Psoas muscle (tissue), 8 donors: ENCODE data around the gene LHX8. TPM values are rescaled to one million over a fixed set of nuclear protein-coding genes. Genes with fewer than 3 reads are reported as not detected.

Source experiments
- ATAC-seq, 4 donors: fragments of 200-7000 bp; cut with Tn5 transposase; one replicate each; pipeline ENCODE4 v1.9.1; 2020; ENCODE audit warnings: moderate library complexity in 3 of 4, mild to moderate bottlenecking in 2 of 4
- DNase-seq, 2 donors: peaks; one replicate each; pipeline ENCODE4 v3.0.0-alpha.2; 2020
- H3K27ac ChIP-seq: fragments of 200-600 bp; one replicate; pipeline ENCODE4 v1.8.0; 2022
- H3K27me3 ChIP-seq, 3 donors: fragments of 200-600 bp in 1 of 3; one replicate each; pipeline versions ENCODE4 v1.6.1 to v1.8.0; 2013 to 2022; ENCODE audit warnings: low read length in 2 of 3, mild to moderate bottlenecking in 2 of 3, moderate library complexity in 1 of 3; ENCODE audit not compliant: insufficient read depth in 3 of 3
- H3K36me3 ChIP-seq, 2 donors: fragments of 200-600 bp in 1 of 2; one replicate each; pipeline versions ENCODE4 v1.6.1 to v1.8.0; 2013 to 2022; ENCODE audit warnings: low read depth in 1 of 2, mild to moderate bottlenecking in 1 of 2, moderate library complexity in 1 of 2; ENCODE audit not compliant: insufficient read depth in 1 of 2
- H3K4me1 ChIP-seq: fragments of 200-600 bp; one replicate; pipeline ENCODE4 v1.8.0; 2022
- H3K4me3 ChIP-seq: fragments of 200-600 bp; one replicate; pipeline ENCODE4 v1.8.0; 2022; ENCODE audit warnings: mild to moderate bottlenecking
- H3K9me3 ChIP-seq: fragments of 200-600 bp; one replicate; pipeline ENCODE4 v1.8.0; 2022
- CTCF ChIP-seq: fragments of 200-600 bp; IDR thresholded peaks from one replicate; pipeline ENCODE4 v1.8.0; 2022; ENCODE audit warnings: antibody characterized with exemption
- WGBS, 3 donors: extraction: QIAGEN DNeasy Blood & Tissue Kit; methylation state at CpG; one replicate each; pipeline versions ENCODE4 v1.1.6 to v1.1.7; 2013; 5-methylcytosine and 5-hydroxymethylcytosine counted together
- intact Hi-C, 2 donors: fragments of 100-400 bp; cut with DNase I; formaldehyde crosslinking; loops; one replicate each; pipeline versions ENCODE4 v1.11.0 to v1.14.2; 2022
- polyA plus RNA-seq, 3 donors: library from polyadenylated mRNA; stranded (reverse); fragments of 200-250 nt; gene quantifications; one replicate each; pipeline ENCODE4 v1.2.3, GENCODE V29; 2013
- total RNA-seq, 4 donors: library from RNA; stranded (reverse); fragmentation: NEBNext Ultra II Directional in 2 of 4; extraction: Animal tissue kit (Norgen Biotek cat#: 25700) in 2 of 4; gene quantifications; one replicate each; pipeline versions ENCODE4 v1.2.1 to v1.2.4, GENCODE V29; 2021 to 2023
- donor health status: healthy with polysubstance abuse.
- donor health status: DM: no; HTN: no; CAD: no; lungs with moderate emphysema.
- donor health status: Bipolar disorder and iron deficiency.
- donor health status: healthy.
- donor health status: DM: yes; HTN: yes; CAD: no.
- donor health status: DM: no; HTN: no; CAD: no.
- donor health status: DM: no; HTN: no; CAD: no.
- donor health status: DM: yes; HTN: yes; CAD: no.

The LHX8 gene
- total and polyA plus RNA-seq, 7 donors, result not detected

- ATAC-seq, result no peak
These were observed 1.5 kb downstream of the LHX8 start for GRCh38 chr1:75135573-75136194.

GRCh38 chr1:75136195-75136815, 2.1 kb downstream of the LHX8 start:
- Histone ChIP-seq H3K27ac (no peak overlapping the region), H3K27me3 (peaks cover 4 to 95% (median 39%) of the 10 kb centered on the region in 3 donors), H3K4me3 (peak overlapping the region; percentile 50), H3K9me3 (no peaks in the 10 kb centered on the region), H3K4me1 (no peaks in the 10 kb centered on the region), H3K36me3 (no peaks in the 10 kb centered on the region)
- intact Hi-C loops, result no loop called here
- WGBS, 3 donors, result 2 to 3% (median 3%) methylated on average over 42 to 64 of the region's 64 CpGs
- TF ChIP-seq CTCF, result no peak
- DNase-seq (no peak), ATAC-seq (peak in 1 of 4 donors; percentile 42)

More at GRCh38 chr1:75135573-75136194, 1.5 kb downstream of the LHX8 start:
- Histone ChIP-seq H3K36me3 (no peaks in the 10 kb centered on the region), H3K27me3 (peaks cover 4 to 98% (median 44%) of the 10 kb centered on the region in 3 donors), H3K9me3 (no peaks in the 10 kb centered on the region), H3K4me1 (no peaks in the 10 kb centered on the region), H3K27ac (no peak overlapping the region), H3K4me3 (peak overlapping the region; percentile 50)
- intact Hi-C loops, result no loop called here
- TF ChIP-seq CTCF, result no peak
- 5 to 6% (median 5%) methylated on average over 23 of the region's 23 CpGs for WGBS, 3 donors
- DNase-seq, result no peak

GRCh38 chr1:75136921-75137641, 2.9 kb downstream of the LHX8 start:
- no peak overlapping the region for H3K27ac ChIP-seq
- intact Hi-C loops, result no loop called here
- H3K27me3 ChIP-seq, result peaks cover 4 to 95% (median 33%) of the 10 kb centered on the region in 3 donors
- H3K4me3 ChIP-seq, result no peak overlapping the region
- H3K9me3 ChIP-seq, result no peaks in the 10 kb centered on the region
- no peak for TF ChIP-seq CTCF
- 5 to 13% (median 5%) methylated on average over 20 to 36 of the region's 37 CpGs for WGBS, 3 donors
- no peaks in the 10 kb centered on the region for H3K36me3 ChIP-seq
- no peak for ATAC-seq
- no peaks in the 10 kb centered on the region for H3K4me1 ChIP-seq
- DNase-seq, result no peak

- no peaks in the 10 kb centered on the region for H3K36me3 ChIP-seq
- no peak overlapping the region for H3K27ac ChIP-seq
- H3K4me3 ChIP-seq, result no peak overlapping the region
- TF ChIP-seq CTCF, result no peak
- no peaks in the 10 kb centered on the region for H3K9me3 ChIP-seq
- H3K27me3 ChIP-seq, result peaks cover 0 to 6% (median 5%) of the 10 kb centered on the region in 3 donors
- 49 to 64% (median 60%) methylated on average over 2 of the region's 2 CpGs for WGBS, 3 donors
- DNase-seq (no peak), ATAC-seq (no peak)
- no peaks in the 10 kb centered on the region for H3K4me1 ChIP-seq
- intact Hi-C loops, result no loop called here
These were observed 17.9 kb downstream of the LHX8 start for GRCh38 chr1:75152092-75152491.
